Esophagus squamous epithelium (tissue), 5 donors: ENCODE results near the gene ODF2. TPM values are rescaled to one million over a fixed set of nuclear protein-coding genes. Genes with fewer than 3 reads are reported as not detected.

Experiments
- DNase-seq: peaks from one replicate; lab custom pipeline; 2025; lab: John Stamatoyannopoulos, UW
- H3K27ac ChIP-seq, 4 donors: fragments of 200-600 bp; sonication (generic); one replicate each; pipeline ENCODE4 v1.5.1; 2016 to 2019; ENCODE audit warnings: mild to moderate bottlenecking in 1 of 4
- H3K27me3 ChIP-seq, 4 donors: fragments of 200-600 bp; sonication (generic); 1 replicate in 3 of 4; 2 replicates in 1 of 4; pipeline versions ENCODE4 v1.5.1 to v1.6.0; 2017 to 2021; ENCODE audit warnings: antibody characterized with exemption in 1 of 4
- H3K36me3 ChIP-seq, 3 donors: fragments of 200-600 bp; sonication (generic); one replicate each; pipeline ENCODE4 v1.5.1; 2016 to 2019
- H3K4me1 ChIP-seq, 3 donors: fragments of 200-600 bp; sonication (generic); one replicate each; pipeline ENCODE4 v1.5.1; 2017 to 2019
- H3K4me3 ChIP-seq, 4 donors: fragments of 200-600 bp; sonication (generic); 1 replicate in 3 of 4; 2 replicates in 1 of 4; pipeline ENCODE4 v1.5.1; 2016 to 2019; ENCODE audit warnings: mild to moderate bottlenecking in 2 of 4, moderate library complexity in 1 of 4
- H3K9me3 ChIP-seq, 3 donors: fragments of 200-600 bp; sonication (generic); one replicate each; pipeline ENCODE4 v1.5.1; 2016 to 2019
- CTCF ChIP-seq, 6 experiments: fragments of 450-650 bp in 4 of 6; fragments of 200-600 bp in 2 of 6; sonication (generic) in 2 of 6; IDR thresholded peaks; one replicate each; pipeline ENCODE4 v1.5.1; 2016 to 2019; ENCODE audit warnings: antibody characterized with exemption in 6 of 6, mild to moderate bottlenecking in 4 of 6, moderate library complexity in 4 of 6
- POLR2A ChIP-seq, 4 donors: fragments of 450-650 bp; IDR thresholded peaks; one replicate each; pipeline ENCODE4 v1.6.1; 2017; ENCODE audit warnings: antibody characterized with exemption in 4 of 4, mild to moderate bottlenecking in 4 of 4, moderate library complexity in 3 of 4
- WGBS, 2 donors: methylation state at CpG; one replicate each; pipeline ENCODE4 v1.1.5; 2018; 5-methylcytosine and 5-hydroxymethylcytosine counted together
- intact Hi-C: fragments of 100-400 bp; cut with DNase I; formaldehyde crosslinking; loops from one replicate; pipeline ENCODE4 v1.15.0; 2022
- total RNA-seq, 4 donors: library from RNA; depleted of rRNA; stranded (reverse); fragments of >200 nt; gene quantifications; one replicate each; pipeline ENCODE4 v1.1.0, GENCODE V29; 2016
- donor health status: DM: yes; HTN: yes; CAD: no.

ODF2 gene
- total RNA-seq, 4 donors from 2014 or later, result 13.2 to 28.0 (median 19.8) TPM

GRCh38 chr9:128481561-128481960 is 25.8 kb downstream of the ODF2 start:
- no peak for DNase-seq
- no peak overlapping the region for H3K27ac ChIP-seq
- WGBS, 2 donors, result 93 to 96% methylated on average over 10 of the region's 10 CpGs
- H3K4me3 ChIP-seq, result no peak overlapping the region
- H3K9me3 ChIP-seq, result no peaks in the 10 kb centered on the region
- no peaks in the 10 kb centered on the region for H3K4me1 ChIP-seq
- no peaks in the 10 kb centered on the region for H3K27me3 ChIP-seq
- intact Hi-C loops, result no loop called here
- H3K36me3 ChIP-seq, result peaks cover 8 to 100% (median 15%) of the 10 kb centered on the region in 3 donors
- TF ChIP-seq CTCF (IDR thresholded peaks at IDR 0.05) (no peak), POLR2A (IDR thresholded peaks at IDR 0.05) (no peak)

- no peak for DNase-seq
- no peak for TF ChIP-seq POLR2A (IDR thresholded peaks at IDR 0.05)
- no peak for TF ChIP-seq CTCF (IDR thresholded peaks at IDR 0.05)
- Histone ChIP-seq H3K9me3 (no peaks in the 10 kb centered on the region), H3K27me3 (no peaks in the 10 kb centered on the region), H3K27ac (no peak overlapping the region), H3K4me1 (no peaks in the 10 kb centered on the region), H3K4me3 (no peak overlapping the region), H3K36me3 (peaks cover 13 to 100% (median 15%) of the 10 kb centered on the region in 3 donors)
- 95 to 97% methylated on average over 7 of the region's 7 CpGs for WGBS, 2 donors
- intact Hi-C loops, result no loop called here
Measured at GRCh38 chr9:128482186-128482585, 26.4 kb downstream of the ODF2 start.

GRCh38 chr9:128484686-128485413 is 29.0 kb downstream of the ODF2 start:
- Histone ChIP-seq H3K27ac (no peak overlapping the region), H3K4me3 (no peak overlapping the region), H3K36me3 (peaks cover 17 to 100% (median 21%) of the 10 kb centered on the region in 3 donors), H3K4me1 (no peaks in the 10 kb centered on the region), H3K27me3 (no peaks in the 10 kb centered on the region), H3K9me3 (no peaks in the 10 kb centered on the region)
- intact Hi-C loops, result no loop called here
- no peak for DNase-seq
- WGBS, 2 donors, result 89 to 94% methylated on average over 13 to 15 of the region's 17 CpGs
- no peak for TF ChIP-seq CTCF (IDR thresholded peaks at IDR 0.05)
- no peak for TF ChIP-seq POLR2A (IDR thresholded peaks at IDR 0.05)

GRCh38 chr9:128485414-128485855 is 29.6 kb downstream of the ODF2 start:
- TF ChIP-seq POLR2A (IDR thresholded peaks at IDR 0.05) (no peak), CTCF (IDR thresholded peaks at IDR 0.05) (no peak)
- Histone ChIP-seq H3K4me3 (no peak overlapping the region), H3K36me3 (peaks cover 20 to 100% (median 21%) of the 10 kb centered on the region in 3 donors), H3K9me3 (no peaks in the 10 kb centered on the region), H3K27me3 (no peaks in the 10 kb centered on the region), H3K4me1 (no peaks in the 10 kb centered on the region), H3K27ac (no peak overlapping the region)
- intact Hi-C loops, result no loop called here
- WGBS, 2 donors, result 83% methylated on average over 3 to 5 of the region's 7 CpGs
- no peak for DNase-seq

- H3K27me3 ChIP-seq, result no peaks in the 10 kb centered on the region
- TF ChIP-seq POLR2A (IDR thresholded peaks at IDR 0.05) (no peak), CTCF (IDR thresholded peaks at IDR 0.05) (no peak)
- no peaks in the 10 kb centered on the region for H3K9me3 ChIP-seq
- no peaks in the 10 kb centered on the region for H3K4me1 ChIP-seq
- H3K36me3 ChIP-seq, result peaks cover 20 to 100% (median 21%) of the 10 kb centered on the region in 3 donors
- DNase-seq, result no peak
- no peak overlapping the region for H3K4me3 ChIP-seq
- H3K27ac ChIP-seq, result no peak overlapping the region
- intact Hi-C loops, result no loop called here
Measured at GRCh38 chr9:128486201-128486600, 30.4 kb downstream of the ODF2 start.
